ENCODE measurements around the gene CSF1. TPM values are rescaled to one million over a fixed set of nuclear protein-coding genes. Genes with fewer than 3 reads are reported as not detected.

The CSF1 gene
- polyA plus RNA-seq, 1 of the 3 experiments (the other 2 are of a cell fraction) = 31.9 TPM

- 73% methylated on average over 7 of the region's 8 CpGs for WGBS (ENCODE audit: low lambda C conversion rate)
- no peaks in the 10 kb centered on the region for H3K27me3 ChIP-seq (ENCODE audit: insufficient read depth)
- H3K4me1 ChIP-seq (ENCODE audit: control insufficient read depth in 1 of 2, insufficient read depth in 2 of 2, low read depth in 1 of 2, low read length in 1 of 2) = peaks cover 0 to 4% of the 10 kb centered on the region in 2 experiments; a peak in 2 of 4 replicates
- H4K20me1 ChIP-seq (ENCODE audit: insufficient read depth) = no peaks in the 10 kb centered on the region
- no peak overlapping the region for H2AFZ ChIP-seq (ENCODE audit: low read depth)
- no peaks in the 10 kb centered on the region for H3K9me3 ChIP-seq
- no peak overlapping the region for H3K4me2 ChIP-seq
- ChIA-PET CTCF (interaction anchor here (0.8 kb wide), 1 partner anchor 56 kb away, joined by 3 read pairs; no protein-coding TSS in a partner anchor), POLR2A (no interaction called here)
- no peak overlapping the region for H3K27ac ChIP-seq (ENCODE audit: low read depth in 2 of 2, low read length in 1 of 2)
- no peak for DNase-seq
- no peaks in the 10 kb centered on the region for H3F3A ChIP-seq (replicated peaks; ENCODE audit: insufficient read depth)
- no peaks in the 10 kb centered on the region for H3K9me2 ChIP-seq
- TF ChIP-seq MEF2A (IDR thresholded peaks at IDR 0.05; ENCODE audit: borderline replicate concordance, low read depth) = no peak
- no peak for TF ChIP-seq SIN3A (IDR thresholded peaks at IDR 0.05; ENCODE audit: borderline replicate concordance, low read depth, low read length)
- no peak for TF ChIP-seq MAX (IDR thresholded peaks at IDR 0.05; ENCODE audit: low read depth)
- no peak for TF ChIP-seq REST (IDR thresholded peaks at IDR 0.05; ENCODE audit: low read depth, low read length)
- H3K4me3 ChIP-seq (ENCODE audit: low read depth in 2 of 2, low read length in 1 of 2) = no peak overlapping the region
- no peaks in the 10 kb centered on the region for H3K36me3 ChIP-seq (replicated peaks in 1 of 2; ENCODE audit: control insufficient read depth in 1 of 2, insufficient read depth in 2 of 2, low read length in 1 of 2)
- H3K79me2 ChIP-seq (ENCODE audit: insufficient read depth) = no peaks in the 10 kb centered on the region
- no peak overlapping the region for H3K9ac ChIP-seq
Observed at GRCh38 chr1:109896681-109897080, 14.0 kb upstream of the CSF1 start.

- 79% methylated on average over 7 of the region's 7 CpGs for WGBS (ENCODE audit: low lambda C conversion rate)
- H3K79me2 ChIP-seq (ENCODE audit: insufficient read depth) = no peaks in the 10 kb centered on the region
- no peak for TF ChIP-seq GABPA (IDR thresholded peaks at IDR 0.05; ENCODE audit: low read depth)
- no peak overlapping the region for H2AFZ ChIP-seq (ENCODE audit: low read depth)
- H3K9me2 ChIP-seq = no peaks in the 10 kb centered on the region
- H3K4me3 ChIP-seq (ENCODE audit: low read depth in 2 of 2, low read length in 1 of 2) = no peak overlapping the region
- H3K36me3 ChIP-seq (replicated peaks in 1 of 2; ENCODE audit: control insufficient read depth in 1 of 2, insufficient read depth in 2 of 2, low read length in 1 of 2) = no peaks in the 10 kb centered on the region
- DNase-seq = no peak
- no peaks in the 10 kb centered on the region for H3K9me3 ChIP-seq
- H3K4me1 ChIP-seq (ENCODE audit: control insufficient read depth in 1 of 2, insufficient read depth in 2 of 2, low read depth in 1 of 2, low read length in 1 of 2) = no peaks in the 10 kb centered on the region; a peak in 2 of 4 replicates
- no peak overlapping the region for H3K9ac ChIP-seq
- no peak overlapping the region for H3K4me2 ChIP-seq
- ChIA-PET CTCF (interaction anchor here (0.8 to 1.2 kb wide), 3 partner anchors 56 to 120 kb away, joined by 3 to 6 read pairs (median 4); partner anchors contain the start of gene AHCYL1), POLR2A (no interaction called here)
- H3F3A ChIP-seq (replicated peaks; ENCODE audit: insufficient read depth) = no peaks in the 10 kb centered on the region
- no peak overlapping the region for H3K27ac ChIP-seq (ENCODE audit: low read depth in 2 of 2, low read length in 1 of 2)
- H4K20me1 ChIP-seq (ENCODE audit: insufficient read depth) = no peaks in the 10 kb centered on the region
- H3K27me3 ChIP-seq (ENCODE audit: insufficient read depth) = no peaks in the 10 kb centered on the region
Observed at GRCh38 chr1:109897259-109897955, 13.2 kb upstream of the CSF1 start.

GRCh38 chr1:109898842-109899241, 11.8 kb upstream of the CSF1 start:
- Histone ChIP-seq H3F3A (replicated peaks; ENCODE audit: insufficient read depth) (no peaks in the 10 kb centered on the region), H3K27me3 (ENCODE audit: insufficient read depth) (no peaks in the 10 kb centered on the region), H3K9me3 (no peaks in the 10 kb centered on the region), H2AFZ (ENCODE audit: low read depth) (no peak overlapping the region), H3K9me2 (no peaks in the 10 kb centered on the region), H3K27ac (ENCODE audit: low read depth in 2 of 2, low read length in 1 of 2) (no peak overlapping the region), H4K20me1 (ENCODE audit: insufficient read depth) (no peaks in the 10 kb centered on the region), H3K4me2 (no peak overlapping the region), H3K79me2 (ENCODE audit: insufficient read depth) (no peaks in the 10 kb centered on the region), H3K9ac (no peak overlapping the region), H3K4me3 (ENCODE audit: low read depth in 2 of 2, low read length in 1 of 2) (no peak overlapping the region), H3K4me1 (ENCODE audit: control insufficient read depth in 1 of 2, insufficient read depth in 2 of 2, low read depth in 1 of 2, low read length in 1 of 2) (no peaks in the 10 kb centered on the region; a peak in 2 of 4 replicates), H3K36me3 (replicated peaks in 1 of 2; ENCODE audit: control insufficient read depth in 1 of 2, insufficient read depth in 2 of 2, low read length in 1 of 2) (no peaks in the 10 kb centered on the region)
- TF ChIP-seq USF1 (IDR thresholded peaks at IDR 0.05; ENCODE audit: borderline replicate concordance, low read depth) = no peak
- TF ChIP-seq CHD2 (IDR thresholded peaks at IDR 0.05; ENCODE audit: low read length, partially characterized antibody) = no peak
- no peak for TF ChIP-seq MAX (IDR thresholded peaks at IDR 0.05; ENCODE audit: low read depth)
- TF ChIP-seq RFX5 (IDR thresholded peaks at IDR 0.05; ENCODE audit: low read length) = no peak
- 93% methylated on average over 2 of the region's 2 CpGs for WGBS (ENCODE audit: low lambda C conversion rate)
- POLR2A ChIA-PET = no interaction called here
- CTCF ChIA-PET = no interaction called here
- DNase-seq = no peak

Measured in SK-N-SH (cell line).